Keratinocyte (primary cell): ENCODE measurements around the gene KCNA3.

ENCODE experiments used
- CTCF ChIP-seq, 3 experiments: IDR thresholded peaks in 1 of 3; conservative IDR thresholded peaks in 1 of 3; optimal IDR thresholded peaks in 1 of 3; 2 replicates in 2 of 3; 3 replicates in 1 of 3; pipeline versions ENCODE3 to v1.5.1; 2011; ENCODE audit warnings: low read length in 3 of 3, mild to moderate bottlenecking in 3 of 3, moderate library complexity in 2 of 3, control low read depth in 1 of 3, inconsistent platforms in 1 of 3; ENCODE audit not compliant: insufficient read depth in 2 of 3; ENCODE audit errors: extremely low read depth in 1 of 3
- EZH2 ChIP-seq: IDR thresholded peaks from one replicate; pipeline ENCODE4 v1.6.1; 2012; ENCODE audit warnings: inconsistent platforms, mild to moderate bottlenecking, low read length, moderate library complexity

- TF ChIP-seq CTCF (optimal IDR thresholded peaks at IDR 0.05 in 1 of 3, IDR thresholded peaks at IDR 0.05 in 1 of 3, conservative IDR thresholded peaks at IDR 0.05 in 1 of 3; ENCODE audit: extremely low read depth in 1 of 3, insufficient read depth in 2 of 3, low read length in 3 of 3) (no peak), EZH2 (no peak)
Measured at GRCh38 chr1:110708974-110709440, 34.3 kb upstream of the KCNA3 start.
